ENCODE results near the gene LONP1.

LONP1 gene

GRCh38 chr19:5682107-5682482 is 37.9 kb downstream of the LONP1 start:
- Mint-ChIP-seq H3K36me3 (ENCODE audit: low read depth) (no peaks in the 10 kb centered on the region), H3K27ac (no peak overlapping the region), H3K4me3 (peak overlapping the region; percentile 81), H3K27me3 (ENCODE audit: low read depth) (peaks cover 11% of the 10 kb centered on the region), H3K4me1 (ENCODE audit: low read depth) (peaks cover 20% of the 10 kb centered on the region), H3K9me3 (no peaks in the 10 kb centered on the region)

GRCh38 chr19:5681391-5682106 is 38.4 kb downstream of the LONP1 start:
- Mint-ChIP-seq H3K9me3 (no peaks in the 10 kb centered on the region), H3K36me3 (ENCODE audit: low read depth) (no peaks in the 10 kb centered on the region), H3K27me3 (ENCODE audit: low read depth) (peaks cover 11% of the 10 kb centered on the region), H3K4me3 (peak overlapping the region; percentile 81), H3K27ac (peak overlapping the region; percentile 69), H3K4me1 (ENCODE audit: low read depth) (peaks cover 19% of the 10 kb centered on the region)

DNA sequence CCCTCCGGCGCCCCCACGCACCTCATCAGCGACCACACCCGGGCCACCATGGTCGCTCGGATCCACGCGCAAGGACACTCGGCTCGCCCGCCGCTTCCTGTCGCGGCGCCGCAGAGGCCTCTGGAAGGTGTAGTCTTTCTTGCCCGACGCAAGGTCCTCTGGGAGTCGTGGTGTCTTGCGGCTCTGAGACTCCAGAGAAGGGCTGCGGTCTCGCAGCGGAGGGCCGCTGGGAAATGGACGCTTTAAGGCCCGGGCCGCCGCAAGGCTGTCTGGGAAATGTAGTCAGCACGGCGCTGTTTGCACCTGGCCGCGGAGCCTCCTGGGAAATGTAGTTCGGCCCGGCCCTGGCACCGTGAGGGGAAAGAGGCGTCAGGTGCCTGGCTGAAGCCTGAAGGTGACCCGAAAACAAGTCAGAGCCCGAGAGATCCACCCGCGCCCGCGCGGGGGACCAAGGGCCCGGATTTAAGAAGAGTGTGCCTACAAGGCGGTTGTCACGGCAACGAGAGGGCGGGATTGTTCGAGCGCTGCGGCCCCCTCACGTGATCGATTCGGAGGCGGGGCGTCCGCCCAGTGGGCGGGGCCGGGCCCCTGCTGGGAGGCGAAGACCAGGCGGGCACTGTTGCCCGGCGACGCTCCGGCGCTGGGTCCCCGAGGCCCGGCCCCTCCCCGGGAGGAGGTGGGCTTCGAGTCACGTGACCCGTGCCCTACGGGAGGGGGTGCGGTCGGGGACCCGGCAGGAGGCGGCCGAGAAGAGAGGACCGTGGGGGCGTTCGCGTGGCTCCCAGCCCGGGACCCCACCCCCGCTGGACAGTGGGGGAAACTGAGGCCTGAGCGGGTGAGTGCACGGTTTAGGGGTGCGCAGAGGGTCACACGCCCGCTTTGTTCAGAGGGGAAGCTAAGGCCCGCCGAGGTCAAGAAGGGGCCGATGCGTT is 39.2 kb downstream of the LONP1 start, which contains the start of the genes HSD11B1L and MICOS13:
HSD11B1L (plus strand) TSS at position 591 of the 932 bp plus-strand sequence. CDS start 3,806 bp downstream, outside the sequence.
MICOS13 (minus strand) TSS at position 80 of the 932 bp plus-strand sequence; CDS start at position 50, 30 bp downstream.
- no peaks in the 10 kb centered on the region for H3K36me3 Mint-ChIP-seq (ENCODE audit: low read depth)
- peak within 1 kb of the TSS; percentile 88 for H3K27ac Mint-ChIP-seq
- H3K9me3 Mint-ChIP-seq = no peaks in the 10 kb centered on the region
- H3K4me1 Mint-ChIP-seq (ENCODE audit: low read depth) = peaks cover 16% of the 10 kb centered on the region
- H3K4me3 Mint-ChIP-seq = peak within 1 kb of the TSS; percentile 81
- peaks cover 11% of the 10 kb centered on the region for H3K27me3 Mint-ChIP-seq (ENCODE audit: low read depth)

- Mint-ChIP-seq H3K36me3 (ENCODE audit: low read depth) (no peaks in the 10 kb centered on the region), H3K27me3 (ENCODE audit: low read depth) (peaks cover 11% of the 10 kb centered on the region), H3K27ac (peak overlapping the region; percentile 88), H3K9me3 (no peaks in the 10 kb centered on the region), H3K4me1 (ENCODE audit: low read depth) (peaks cover 17% of the 10 kb centered on the region), H3K4me3 (peak overlapping the region; percentile 81)
Measured at GRCh38 chr19:5680084-5680436, 39.9 kb downstream of the LONP1 start.

- no peaks in the 10 kb centered on the region for H3K9me3 Mint-ChIP-seq
- H3K4me1 Mint-ChIP-seq (ENCODE audit: low read depth) = peaks cover 17% of the 10 kb centered on the region
Measured at GRCh38 chr19:5679289-5680083, 40.5 kb downstream of the LONP1 start.

GRCh38 chr19:5678071-5678718 is 41.8 kb downstream of the LONP1 start:
- no peak overlapping the region for H3K4me3 Mint-ChIP-seq
- peaks cover 11% of the 10 kb centered on the region for H3K27me3 Mint-ChIP-seq (ENCODE audit: low read depth)
- peaks cover 5% of the 10 kb centered on the region for H3K36me3 Mint-ChIP-seq (ENCODE audit: low read depth)
- no peaks in the 10 kb centered on the region for H3K9me3 Mint-ChIP-seq
- H3K4me1 Mint-ChIP-seq (ENCODE audit: low read depth) = peaks cover 17% of the 10 kb centered on the region
- no peak overlapping the region for H3K27ac Mint-ChIP-seq

More at GRCh38 chr19:5679289-5680083, 40.5 kb downstream of the LONP1 start:
- Mint-ChIP-seq H3K27me3 (ENCODE audit: low read depth) (peaks cover 11% of the 10 kb centered on the region), H3K4me3 (peak overlapping the region; percentile 81), H3K36me3 (ENCODE audit: low read depth) (no peaks in the 10 kb centered on the region), H3K27ac (peak overlapping the region; percentile 88)

DNA sequence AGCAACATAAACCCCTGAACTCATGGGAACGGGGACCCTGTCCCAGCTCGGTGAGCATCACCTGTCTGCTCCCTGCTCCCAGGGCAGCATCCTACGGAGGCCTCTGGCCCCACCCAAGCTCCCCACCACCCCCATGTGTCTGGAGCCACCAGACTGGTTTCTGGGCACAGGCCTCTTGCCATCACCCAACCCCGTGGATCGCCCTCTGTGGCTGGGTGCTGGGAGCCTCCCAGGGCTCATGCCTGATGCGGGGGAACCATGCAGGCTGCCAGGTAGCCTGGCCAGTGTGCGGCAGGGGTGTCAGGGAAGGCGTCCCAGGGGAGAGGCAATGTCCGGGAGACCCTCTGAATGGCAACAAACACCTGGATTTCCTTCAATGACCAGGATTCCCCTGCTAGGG is 42.4 kb downstream of the LONP1 start:
- peaks cover 11% of the 10 kb centered on the region for H3K36me3 Mint-ChIP-seq (ENCODE audit: low read depth)
- no peak overlapping the region for H3K4me3 Mint-ChIP-seq
- H3K27ac Mint-ChIP-seq = no peak overlapping the region

DNA sequence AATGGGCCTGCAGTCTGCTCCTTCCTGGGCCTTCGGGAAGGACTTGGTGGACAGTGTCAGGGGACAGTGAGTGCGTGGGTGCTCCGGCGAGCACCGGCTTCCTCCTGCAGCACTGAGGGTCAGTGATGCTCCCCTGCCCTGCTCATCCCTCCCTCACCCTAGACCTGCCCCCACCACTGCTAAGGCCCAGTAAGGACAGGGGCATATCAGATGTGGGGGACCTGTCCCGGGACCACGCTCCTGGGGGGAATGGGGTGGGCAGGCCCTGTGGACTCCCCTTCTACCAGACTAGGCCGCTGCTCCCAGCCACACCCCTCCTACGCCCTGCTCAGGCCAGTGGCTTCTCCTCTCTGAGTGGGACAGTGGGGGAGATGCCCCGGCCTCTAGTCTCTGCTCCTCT is 42.8 kb downstream of the LONP1 start:
- Mint-ChIP-seq H3K27me3 (ENCODE audit: low read depth) (peaks cover 8% of the 10 kb centered on the region), H3K9me3 (no peaks in the 10 kb centered on the region), H3K27ac (no peak overlapping the region), H3K36me3 (ENCODE audit: low read depth) (peaks cover 11% of the 10 kb centered on the region), H3K4me1 (ENCODE audit: low read depth) (peaks cover 16% of the 10 kb centered on the region), H3K4me3 (no peak overlapping the region)

More for the DNA sequence above, 42.4 kb downstream of the LONP1 start:
- Mint-ChIP-seq H3K9me3 (no peaks in the 10 kb centered on the region), H3K27me3 (ENCODE audit: low read depth) (peaks cover 11% of the 10 kb centered on the region), H3K4me1 (ENCODE audit: low read depth) (peaks cover 17% of the 10 kb centered on the region)

DNA sequence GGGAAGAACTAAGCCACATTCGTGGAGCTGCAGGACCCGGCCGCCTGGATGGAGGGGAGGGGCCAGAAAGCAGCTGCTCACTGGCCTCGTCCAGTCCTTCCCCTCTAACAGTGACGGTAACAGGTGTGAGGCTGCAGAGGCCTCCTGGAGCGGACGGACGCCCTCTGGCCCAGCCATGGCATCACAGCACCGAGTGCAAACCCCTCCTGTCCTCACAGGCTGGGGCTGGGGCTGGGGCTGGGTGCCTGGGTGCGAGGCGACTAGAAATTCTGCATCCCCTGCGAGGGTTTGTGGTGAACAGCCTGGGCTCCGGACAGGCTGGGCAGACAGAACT is 43.2 kb downstream of the LONP1 start:
- Mint-ChIP-seq H3K27ac (no peak overlapping the region), H3K9me3 (no peaks in the 10 kb centered on the region), H3K27me3 (ENCODE audit: low read depth) (peaks cover 4% of the 10 kb centered on the region), H3K4me1 (ENCODE audit: low read depth) (peaks cover 12% of the 10 kb centered on the region), H3K36me3 (ENCODE audit: low read depth) (peaks cover 13% of the 10 kb centered on the region), H3K4me3 (no peak overlapping the region)

- Mint-ChIP-seq H3K27me3 (ENCODE audit: low read depth) (no peaks in the 10 kb centered on the region), H3K4me1 (ENCODE audit: low read depth) (peaks cover 8% of the 10 kb centered on the region), H3K36me3 (ENCODE audit: low read depth) (peaks cover 13% of the 10 kb centered on the region), H3K4me3 (no peak overlapping the region), H3K9me3 (no peaks in the 10 kb centered on the region), H3K27ac (no peak overlapping the region)
Measured at GRCh38 chr19:5676105-5676771, 43.7 kb downstream of the LONP1 start.

GRCh38 chr19:5674714-5675113 is 45.2 kb downstream of the LONP1 start:
- Mint-ChIP-seq H3K36me3 (ENCODE audit: low read depth) (peaks cover 17% of the 10 kb centered on the region), H3K4me3 (no peak overlapping the region), H3K9me3 (no peaks in the 10 kb centered on the region), H3K27me3 (ENCODE audit: low read depth) (no peaks in the 10 kb centered on the region), H3K27ac (no peak overlapping the region), H3K4me1 (ENCODE audit: low read depth) (peaks cover 6% of the 10 kb centered on the region)

GRCh38 chr19:5673752-5674151 is 46.2 kb downstream of the LONP1 start:
- Mint-ChIP-seq H3K9me3 (no peaks in the 10 kb centered on the region), H3K27ac (no peak overlapping the region), H3K4me1 (ENCODE audit: low read depth) (peaks cover 1% of the 10 kb centered on the region), H3K27me3 (ENCODE audit: low read depth) (no peaks in the 10 kb centered on the region), H3K36me3 (ENCODE audit: low read depth) (peaks cover 23% of the 10 kb centered on the region), H3K4me3 (no peak overlapping the region)

DNA sequence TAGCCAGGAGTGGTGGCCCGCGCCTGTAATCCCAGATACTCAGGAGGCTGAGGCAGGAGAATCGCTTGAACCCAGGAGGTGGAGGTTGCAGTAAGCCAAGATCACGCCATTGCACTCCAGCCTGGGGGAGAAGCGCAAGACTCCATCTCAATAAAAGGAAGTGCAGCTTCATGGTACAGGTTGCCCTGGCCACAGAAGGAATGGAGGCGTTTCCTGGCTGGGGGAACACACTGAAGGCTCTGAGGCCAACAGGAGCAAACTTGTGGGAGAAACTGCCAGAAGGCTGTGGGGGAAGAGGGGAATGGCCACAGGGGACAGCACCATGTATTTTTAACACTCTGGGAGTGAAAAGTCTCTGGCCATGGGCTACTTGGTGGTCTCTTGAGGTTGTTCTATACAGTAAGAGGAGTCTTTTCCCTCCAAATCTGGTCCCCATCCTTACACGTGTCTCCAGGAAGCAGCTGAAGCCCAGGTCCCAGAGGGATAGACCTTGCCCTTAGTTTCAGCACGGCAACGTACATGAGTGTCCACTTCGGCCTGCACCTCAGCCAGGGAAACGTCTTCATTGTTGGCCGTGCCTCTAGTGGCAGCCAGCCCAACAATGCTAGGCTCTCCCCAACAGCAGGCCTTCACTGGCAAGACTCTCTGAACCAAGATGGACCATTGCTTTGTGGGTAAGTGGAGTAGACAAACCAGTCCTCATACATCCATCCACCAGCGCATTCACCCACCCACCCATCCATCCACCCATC is 47.1 kb downstream of the LONP1 start:
- Mint-ChIP-seq H3K27ac (no peak overlapping the region), H3K4me3 (no peak overlapping the region), H3K36me3 (ENCODE audit: low read depth) (peaks cover 24% of the 10 kb centered on the region), H3K9me3 (no peaks in the 10 kb centered on the region), H3K27me3 (ENCODE audit: low read depth) (no peaks in the 10 kb centered on the region), H3K4me1 (ENCODE audit: low read depth) (peaks cover 1% of the 10 kb centered on the region)

Measured in T-helper 1 cell treated with Interleukin-12 subunit alpha and Interleukin-12 subunit beta and Interleukin-4 antibody, amounts not matched to agents 30 μg/mL and 1 μg/mL, for 36 hours (primary cell).